Activated CD4-positive, alpha-beta memory T cell treated with anti-CD3 and anti-CD28 coated beads for 36 hours (primary cell): ENCODE results near the gene RTN4IP1. TPM values are rescaled to one million over a fixed set of nuclear protein-coding genes. Genes with fewer than 3 reads are reported as not detected.

Experiments
- CTCF ChIA-PET: fragments of 350-600 bp; sonication (Branson Sonifier 250); formaldehyde crosslinking; loops from one replicate; lab custom pipeline; 2021; ENCODE audit warnings: antibody characterized with exemption, inconsistent platforms; lab: Charles Lee
- POLR2A ChIA-PET: fragments of 350-600 bp; sonication (Branson Sonifier 250); formaldehyde crosslinking; loops from one replicate; lab custom pipeline; 2021; ENCODE audit warnings: antibody characterized with exemption; lab: Charles Lee
- DNase-seq: peaks from one replicate; pipeline ENCODE4 v3.0.0-alpha.2; 2020
- H3K27ac Mint-ChIP-seq: one replicate; pipeline ENCODE4 v1.8.0; 2021; ENCODE audit warnings: mixed read lengths
- H3K27me3 Mint-ChIP-seq: one replicate; pipeline ENCODE4 v1.8.0; 2021; ENCODE audit warnings: mixed read lengths
- H3K36me3 Mint-ChIP-seq: one replicate; pipeline ENCODE4 v1.8.0; 2021; ENCODE audit warnings: mixed read lengths
- H3K4me1 Mint-ChIP-seq: one replicate; pipeline ENCODE4 v1.8.0; 2021; ENCODE audit warnings: low read depth, mixed read lengths
- H3K4me3 Mint-ChIP-seq: one replicate; pipeline ENCODE4 v1.8.0; 2021; ENCODE audit warnings: mild to moderate bottlenecking, mixed read lengths
- H3K9me3 Mint-ChIP-seq: one replicate; pipeline ENCODE4 v1.8.0; 2021; ENCODE audit warnings: mixed read lengths
- intact Hi-C: fragments of 100-400 bp; cut with micrococcal nuclease; formaldehyde crosslinking; loops from one replicate; pipeline ENCODE4 v1.15.1; 2023
- total RNA-seq, 2 experiments: library from RNA; stranded (reverse); gene quantifications; one replicate each; pipeline ENCODE4 v1.2.3, GENCODE V29; 2021

The RTN4IP1 gene
- total RNA-seq, 2 experiments from 2014 or later, result 8.0 to 8.5 TPM

DNA sequence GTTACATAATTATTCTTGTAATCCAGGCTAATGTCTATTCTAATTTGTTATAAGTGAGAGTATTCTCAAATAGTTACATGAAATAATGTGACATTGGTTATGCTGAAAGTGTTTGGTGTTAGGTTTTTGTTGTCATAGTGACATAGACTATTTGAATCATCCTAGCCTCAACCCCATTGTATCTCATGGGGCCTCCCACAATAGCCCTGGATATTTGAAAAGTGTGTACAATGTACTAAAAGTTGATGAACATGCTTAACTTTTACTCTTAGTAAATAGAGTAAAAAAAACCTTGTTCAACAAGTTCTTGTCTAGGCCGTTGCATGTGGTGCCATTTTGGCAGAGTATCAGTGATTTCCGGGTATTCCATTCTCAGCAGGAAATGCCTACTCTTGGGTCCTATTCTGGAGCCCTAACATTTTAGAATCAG is 83.0 kb downstream of the RTN4IP1 start:
- POLR2A ChIA-PET, result interaction anchor here (1.1 to 1.8 kb wide), 3 partner anchors 9 to 26 kb away, joined by 5 to 6 read pairs (median 6); no protein-coding TSS in a partner anchor
- CTCF ChIA-PET, result interaction anchor here (1.3 kb wide), 1 partner anchor 207 kb away, joined by 3 read pairs; no protein-coding TSS in a partner anchor
- H3K4me1 Mint-ChIP-seq, result peaks cover 46% of the 10 kb centered on the region
- peaks cover 59% of the 10 kb centered on the region for H3K36me3 Mint-ChIP-seq
- DNase-seq, result no peak
- no peak overlapping the region for H3K4me3 Mint-ChIP-seq
- H3K27ac Mint-ChIP-seq, result peak overlapping the region; percentile 87
- H3K9me3 Mint-ChIP-seq, result peaks cover 3% of the 10 kb centered on the region
- intact Hi-C loops, result loop anchor here (1.0 kb wide), 2 partner anchors 9 to 25 kb away; no protein-coding TSS in a partner anchor
- no peaks in the 10 kb centered on the region for H3K27me3 Mint-ChIP-seq

DNA sequence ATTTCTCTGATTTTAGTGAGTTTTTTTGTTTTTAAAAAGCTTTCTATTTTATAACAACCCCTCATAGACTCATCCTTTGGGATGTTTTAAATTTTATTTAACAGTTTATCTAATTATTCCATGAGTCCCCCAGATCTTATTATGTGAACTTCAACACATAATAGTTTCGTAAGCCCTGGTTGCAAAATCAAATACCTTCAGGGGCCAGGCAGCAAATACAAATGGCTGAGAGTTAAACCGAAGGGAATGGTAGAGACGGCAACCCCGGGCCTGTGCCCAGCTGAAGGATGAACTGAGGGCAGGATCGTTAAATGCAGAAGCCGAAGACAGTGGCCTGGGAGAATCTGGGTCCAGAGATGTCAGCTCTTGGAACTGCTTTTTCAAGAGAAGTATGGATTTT is 88.4 kb downstream of the RTN4IP1 start:
- H3K4me1 Mint-ChIP-seq, result peaks cover 46% of the 10 kb centered on the region
- ChIA-PET CTCF (no interaction called here), POLR2A (no interaction called here)
- no peak overlapping the region for H3K4me3 Mint-ChIP-seq
- DNase-seq, result no peak
- no peak overlapping the region for H3K27ac Mint-ChIP-seq
- peaks cover 52% of the 10 kb centered on the region for H3K36me3 Mint-ChIP-seq
- no peaks in the 10 kb centered on the region for H3K27me3 Mint-ChIP-seq
- intact Hi-C loops, result no loop called here
- no peaks in the 10 kb centered on the region for H3K9me3 Mint-ChIP-seq

DNA sequence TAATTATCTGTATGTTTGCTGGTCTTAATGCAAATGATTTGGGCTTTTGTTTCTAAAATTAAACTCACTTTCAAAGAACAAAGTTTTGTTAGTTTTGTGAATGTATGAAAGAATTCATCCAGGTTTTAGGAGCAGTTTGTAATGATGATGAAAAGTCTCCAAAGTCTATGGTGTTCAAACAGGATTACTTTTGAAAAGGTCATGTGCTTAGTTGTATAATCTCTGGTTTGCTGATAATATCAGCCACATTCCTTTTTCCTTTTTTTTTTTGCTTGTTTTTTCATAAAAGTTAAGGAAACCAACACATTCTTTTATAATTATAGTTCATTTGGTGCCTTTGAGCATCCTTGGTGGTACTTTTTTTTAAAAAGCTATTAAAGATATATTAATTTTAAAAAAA is 88.9 kb downstream of the RTN4IP1 start:
- no peaks in the 10 kb centered on the region for H3K9me3 Mint-ChIP-seq
- no peak overlapping the region for H3K27ac Mint-ChIP-seq
- H3K27me3 Mint-ChIP-seq, result no peaks in the 10 kb centered on the region
- peaks cover 44% of the 10 kb centered on the region for H3K4me1 Mint-ChIP-seq
- intact Hi-C loops, result no loop called here
- DNase-seq, result no peak
- ChIA-PET CTCF (no interaction called here), POLR2A (interaction anchor here (0.7 to 1.2 kb wide), 3 partner anchors 14 to 21 kb away, joined by 3 to 5 read pairs (median 3); no protein-coding TSS in a partner anchor)
- no peak overlapping the region for H3K4me3 Mint-ChIP-seq
- H3K36me3 Mint-ChIP-seq, result peaks cover 49% of the 10 kb centered on the region

DNA sequence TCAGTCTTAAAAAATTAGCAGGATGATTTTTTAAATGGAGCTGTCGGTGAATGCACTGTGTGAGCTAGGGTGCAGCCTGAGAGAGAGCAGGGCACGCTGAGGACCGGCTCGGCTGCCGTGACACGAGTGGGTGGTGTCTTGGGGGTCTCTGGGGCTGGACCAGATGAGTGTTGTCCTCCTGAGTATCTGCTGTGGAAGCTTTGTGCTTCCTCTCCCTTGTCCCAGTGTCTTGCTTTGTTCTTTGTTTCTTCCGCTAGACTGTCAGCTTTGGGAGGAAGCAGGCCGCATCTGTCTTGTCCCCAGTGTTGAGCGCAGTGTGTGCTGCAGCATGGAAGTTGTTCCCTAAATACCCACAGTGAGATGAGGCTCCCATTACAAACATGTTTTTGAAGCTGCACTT is 89.4 kb downstream of the RTN4IP1 start:
- no peak overlapping the region for H3K4me3 Mint-ChIP-seq
- no peak overlapping the region for H3K27ac Mint-ChIP-seq
- ChIA-PET CTCF (no interaction called here), POLR2A (interaction anchor here (0.7 to 1.2 kb wide), 3 partner anchors 13 to 20 kb away, joined by 3 to 5 read pairs (median 3); no protein-coding TSS in a partner anchor)
- intact Hi-C loops, result no loop called here
- peaks cover 47% of the 10 kb centered on the region for H3K36me3 Mint-ChIP-seq
- H3K9me3 Mint-ChIP-seq, result no peaks in the 10 kb centered on the region
- peaks cover 45% of the 10 kb centered on the region for H3K4me1 Mint-ChIP-seq
- DNase-seq, result no peak
- no peaks in the 10 kb centered on the region for H3K27me3 Mint-ChIP-seq

DNA sequence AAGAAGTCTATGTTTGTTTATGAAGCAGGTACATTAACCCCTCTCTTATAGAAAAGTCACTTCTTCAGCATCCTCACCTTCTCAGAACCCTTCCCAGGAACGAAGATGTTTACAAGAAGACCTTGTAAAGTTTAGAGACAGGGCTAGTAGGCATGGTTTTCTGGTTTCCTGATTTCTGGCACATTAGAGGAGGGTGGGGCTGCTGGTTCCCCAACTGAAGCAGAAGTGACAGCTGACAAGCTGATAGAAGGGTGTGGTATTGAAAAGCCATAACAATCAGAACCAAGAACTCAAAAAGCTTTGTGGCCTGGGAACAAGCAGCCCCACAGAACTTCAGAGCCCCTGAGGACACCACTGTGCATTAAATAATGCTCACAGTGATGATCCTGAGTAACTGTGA is 91.2 kb downstream of the RTN4IP1 start:
- Mint-ChIP-seq H3K4me3 (no peak overlapping the region), H3K9me3 (no peaks in the 10 kb centered on the region), H3K4me1 (peaks cover 62% of the 10 kb centered on the region), H3K27me3 (no peaks in the 10 kb centered on the region), H3K36me3 (peaks cover 45% of the 10 kb centered on the region), H3K27ac (peak overlapping the region; percentile 79)
- POLR2A ChIA-PET, result interaction anchor here (1.5 kb wide), 1 partner anchor 16 kb away, joined by 4 read pairs; no protein-coding TSS in a partner anchor
- intact Hi-C loops, result no loop called here
- CTCF ChIA-PET, result interaction anchor here (1.1 to 3.6 kb wide), 2 partner anchors 17 to 26 kb away, joined by 7 to 23 read pairs; no protein-coding TSS in a partner anchor
- no peak for DNase-seq

DNA sequence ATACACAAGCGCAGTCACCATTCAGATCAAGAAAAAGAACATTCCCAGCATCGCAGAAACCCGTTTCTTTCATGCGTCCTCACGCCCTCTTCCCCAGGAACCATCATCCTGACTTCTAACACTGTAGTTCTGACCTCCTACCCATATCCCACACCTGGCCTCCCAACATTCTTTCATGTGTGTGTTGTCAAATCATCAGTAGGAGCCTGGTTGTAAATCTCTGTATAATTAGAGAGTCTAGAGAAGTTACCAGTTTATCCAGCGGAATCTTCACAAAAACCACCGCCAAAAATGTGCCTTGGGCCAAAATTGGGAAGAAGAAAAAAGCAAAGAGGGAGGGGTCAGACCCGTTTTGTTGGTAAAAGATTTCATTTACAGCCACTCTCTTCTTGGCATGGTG is 91.6 kb downstream of the RTN4IP1 start:
- Mint-ChIP-seq H3K36me3 (peaks cover 50% of the 10 kb centered on the region), H3K4me1 (peaks cover 67% of the 10 kb centered on the region), H3K4me3 (no peak overlapping the region), H3K27ac (peak overlapping the region; percentile 79), H3K9me3 (no peaks in the 10 kb centered on the region), H3K27me3 (no peaks in the 10 kb centered on the region)
- intact Hi-C loops, result loop anchor here (1.0 kb wide), 2 partner anchors 9 to 24 kb away; no protein-coding TSS in a partner anchor
- DNase-seq, result no peak
- ChIA-PET CTCF (interaction anchor here (0.6 to 3.6 kb wide), 7 partner anchors 8 to 28 kb away, joined by 3 to 23 read pairs (median 7); no protein-coding TSS in a partner anchor), POLR2A (interaction anchor here (0.6 to 1.9 kb wide), 5 partner anchors 9 to 25 kb away, joined by 3 to 12 read pairs (median 11); no protein-coding TSS in a partner anchor)

DNA sequence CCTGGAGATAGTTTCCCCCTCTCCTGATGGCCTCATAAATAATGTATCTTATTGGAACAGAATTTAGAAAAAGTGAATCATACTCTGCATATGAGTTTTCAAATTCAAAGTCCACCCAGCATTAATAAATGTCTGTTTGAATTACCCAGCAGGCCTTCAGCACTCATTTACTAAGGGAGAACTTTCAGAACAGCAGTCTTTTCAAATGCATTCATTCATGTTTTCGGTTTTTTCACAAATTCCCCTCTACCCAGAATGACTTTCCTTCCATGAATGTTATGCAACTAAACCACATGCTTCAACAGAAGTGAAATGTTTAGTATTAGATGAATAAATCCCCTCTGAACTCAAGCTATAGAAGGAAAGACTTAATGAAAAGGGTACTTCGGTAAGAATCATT is 92.4 kb downstream of the RTN4IP1 start:
- Mint-ChIP-seq H3K36me3 (peaks cover 56% of the 10 kb centered on the region), H3K4me3 (peak overlapping the region; percentile 7), H3K27me3 (no peaks in the 10 kb centered on the region), H3K27ac (peak overlapping the region; percentile 79), H3K4me1 (peaks cover 72% of the 10 kb centered on the region), H3K9me3 (no peaks in the 10 kb centered on the region)
- intact Hi-C loops, result loop anchor here (1.0 kb wide), 2 partner anchors 9 to 24 kb away; no protein-coding TSS in a partner anchor
- ChIA-PET CTCF (interaction anchor here (0.6 to 3.6 kb wide), 7 partner anchors 9 to 29 kb away, joined by 3 to 23 read pairs (median 7); no protein-coding TSS in a partner anchor), POLR2A (interaction anchor here (0.6 to 1.9 kb wide), 5 partner anchors 10 to 25 kb away, joined by 3 to 12 read pairs (median 11); no protein-coding TSS in a partner anchor)
- no peak for DNase-seq

DNA sequence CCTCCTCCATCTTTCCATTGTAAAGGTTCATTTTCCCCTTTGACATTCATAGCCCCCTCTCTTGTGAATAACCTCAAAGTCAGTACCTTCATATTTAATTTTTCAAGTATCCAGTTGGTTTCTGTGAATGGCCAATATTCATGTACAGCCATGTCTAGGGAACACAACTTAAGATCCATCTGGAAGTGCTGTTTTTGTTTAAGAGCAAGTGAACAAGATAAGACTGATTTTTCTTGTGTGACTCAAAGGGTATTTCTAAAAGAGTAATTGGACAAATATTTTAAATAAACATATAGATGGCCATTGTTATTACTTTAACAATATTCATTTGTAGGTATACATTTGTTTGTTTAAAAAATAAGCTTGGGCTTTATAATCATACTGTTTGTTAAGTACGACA is 92.9 kb downstream of the RTN4IP1 start:
- intact Hi-C loops, result no loop called here
- POLR2A ChIA-PET, result interaction anchor here (1.3 to 1.9 kb wide), 4 partner anchors 10 to 24 kb away, joined by 6 to 12 read pairs (median 11); no protein-coding TSS in a partner anchor
- CTCF ChIA-PET, result interaction anchor here (1.1 to 3.6 kb wide), 5 partner anchors 15 to 29 kb away, joined by 4 to 23 read pairs (median 9); no protein-coding TSS in a partner anchor

DNA sequence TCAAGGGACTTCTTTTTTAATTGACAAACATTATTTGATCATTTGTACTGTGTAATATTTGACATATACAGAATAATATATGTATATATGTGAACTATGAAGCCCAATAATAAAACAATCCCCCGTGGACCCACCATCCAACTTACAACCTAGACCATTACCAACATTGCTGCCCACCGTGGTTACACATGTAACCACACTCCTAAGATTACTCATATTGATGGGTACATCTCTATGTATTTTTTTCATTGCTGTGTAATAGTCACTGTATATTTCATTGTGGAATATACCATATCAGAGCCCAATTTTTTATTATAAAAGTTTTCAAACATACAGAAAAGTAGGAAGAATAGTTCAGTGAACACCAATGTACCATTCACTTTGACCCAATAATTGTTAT is 94.3 kb downstream of the RTN4IP1 start:
- Mint-ChIP-seq H3K4me3 (no peak overlapping the region), H3K4me1 (peaks cover 83% of the 10 kb centered on the region), H3K36me3 (peaks cover 70% of the 10 kb centered on the region), H3K27ac (peak overlapping the region; percentile 92), H3K27me3 (no peaks in the 10 kb centered on the region), H3K9me3 (no peaks in the 10 kb centered on the region)
- DNase-seq, result no peak
- intact Hi-C loops, result no loop called here
- CTCF ChIA-PET, result interaction anchor here (0.7 to 2.8 kb wide), 8 partner anchors 9 to 92 kb away, joined by 3 to 29 read pairs (median 5); no protein-coding TSS in a partner anchor
- POLR2A ChIA-PET, result interaction anchor here (1.3 to 2.8 kb wide), 5 partner anchors 10 to 59 kb away, joined by 3 to 47 read pairs (median 11); no protein-coding TSS in a partner anchor

More for the DNA sequence above, 92.9 kb downstream of the RTN4IP1 start:
- peaks cover 75% of the 10 kb centered on the region for H3K4me1 Mint-ChIP-seq
- no peaks in the 10 kb centered on the region for H3K27me3 Mint-ChIP-seq
- no peak overlapping the region for H3K4me3 Mint-ChIP-seq
- no peak for DNase-seq
- no peaks in the 10 kb centered on the region for H3K9me3 Mint-ChIP-seq
- peak overlapping the region; percentile 79 for H3K27ac Mint-ChIP-seq
- H3K36me3 Mint-ChIP-seq, result peaks cover 61% of the 10 kb centered on the region

DNA sequence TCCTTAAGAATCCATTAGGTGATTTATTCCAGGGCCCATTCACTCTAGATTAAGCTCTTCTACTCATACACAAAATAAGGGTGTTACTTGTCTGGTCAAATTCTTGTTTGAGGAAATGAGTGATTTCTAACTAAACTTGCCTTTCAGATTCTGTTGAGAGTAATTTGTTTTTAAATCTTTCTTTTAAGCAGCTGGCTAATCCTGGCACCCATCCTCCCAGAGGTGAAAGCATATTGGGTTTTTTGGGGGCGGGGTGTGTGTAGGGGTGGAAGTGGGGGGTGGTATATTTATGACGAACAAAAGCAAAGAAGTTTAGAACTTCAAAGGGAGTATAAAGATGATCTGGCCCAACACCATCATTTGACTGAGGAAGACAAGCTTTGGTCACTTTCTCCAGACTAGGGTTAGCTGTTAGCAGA is 94.7 kb downstream of the RTN4IP1 start:
- H3K4me1 Mint-ChIP-seq, result peaks cover 85% of the 10 kb centered on the region
- intact Hi-C loops, result loop anchor here (1.0 kb wide), 3 partner anchors 9 to 19 kb away; no protein-coding TSS in a partner anchor

DNA sequence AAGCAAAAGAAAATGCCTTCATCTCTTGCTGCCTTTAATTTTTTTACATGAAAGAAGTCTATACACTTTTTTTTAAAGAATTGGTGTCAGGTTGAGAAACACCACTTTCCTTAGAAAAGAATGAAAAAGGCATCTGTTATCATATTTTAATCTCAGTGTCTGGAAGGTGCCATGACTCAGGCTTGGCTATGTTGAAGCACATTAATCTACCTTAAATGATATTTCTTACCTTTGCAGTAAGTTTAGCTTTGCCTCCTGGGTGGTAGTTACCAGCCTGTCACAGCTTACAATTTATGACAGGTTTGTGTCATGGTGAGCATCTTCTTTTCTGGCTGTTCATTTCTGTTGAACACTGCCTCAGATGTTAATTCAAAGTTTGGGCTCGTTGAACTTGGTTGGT is 95.3 kb downstream of the RTN4IP1 start:
- peak overlapping the region; percentile 17 for H3K4me3 Mint-ChIP-seq
- peaks cover 86% of the 10 kb centered on the region for H3K4me1 Mint-ChIP-seq
- DNase-seq, result no peak
- intact Hi-C loops, result loop anchor here (1.0 kb wide), 3 partner anchors 9 to 19 kb away; no protein-coding TSS in a partner anchor
- POLR2A ChIA-PET, result interaction anchor here (0.9 to 2.8 kb wide), 8 partner anchors 9 to 85 kb away, joined by 3 to 47 read pairs (median 7); no protein-coding TSS in a partner anchor
- CTCF ChIA-PET, result interaction anchor here (1.1 to 2.8 kb wide), 6 partner anchors 8 to 32 kb away, joined by 3 to 29 read pairs (median 5); no protein-coding TSS in a partner anchor
- H3K27ac Mint-ChIP-seq, result peak overlapping the region; percentile 92
- peaks cover 71% of the 10 kb centered on the region for H3K36me3 Mint-ChIP-seq
- H3K27me3 Mint-ChIP-seq, result no peaks in the 10 kb centered on the region
- H3K9me3 Mint-ChIP-seq, result no peaks in the 10 kb centered on the region

More for the DNA sequence above, 94.7 kb downstream of the RTN4IP1 start:
- ChIA-PET CTCF (interaction anchor here (0.7 to 2.8 kb wide), 9 partner anchors 9 to 92 kb away, joined by 3 to 29 read pairs (median 4); no protein-coding TSS in a partner anchor), POLR2A (interaction anchor here (0.9 to 2.8 kb wide), 7 partner anchors 9 to 60 kb away, joined by 3 to 47 read pairs (median 10); no protein-coding TSS in a partner anchor)
- Mint-ChIP-seq H3K27ac (peak overlapping the region; percentile 92), H3K4me3 (peak overlapping the region; percentile 17), H3K9me3 (no peaks in the 10 kb centered on the region), H3K36me3 (peaks cover 70% of the 10 kb centered on the region), H3K27me3 (no peaks in the 10 kb centered on the region)
- peak; percentile 84 for DNase-seq
